Measurements from ENCODE around the gene ITIH1.

The ITIH1 gene

DNA sequence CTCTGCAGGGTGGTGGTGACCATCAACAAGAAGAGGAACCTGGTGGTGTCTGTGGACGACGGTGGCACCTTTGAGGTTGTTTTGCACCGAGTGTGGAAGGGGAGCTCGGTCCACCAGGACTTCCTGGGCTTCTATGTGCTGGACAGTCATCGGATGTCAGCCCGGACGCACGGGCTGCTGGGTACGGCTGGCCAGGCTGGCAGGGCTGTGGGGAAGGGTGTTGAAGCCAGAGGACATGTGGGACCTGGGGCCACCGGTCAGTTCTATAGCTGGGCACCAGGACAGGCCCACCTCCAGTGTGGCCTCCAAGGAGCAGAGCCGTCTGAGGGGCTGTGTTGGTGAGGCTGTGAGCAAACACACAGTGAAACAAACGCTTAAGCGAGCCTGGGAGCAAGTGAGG lies 13.3 kb downstream of the ITIH1 start:
- DNase-seq (ENCODE audit: low read depth in 2 of 2): no peak

GRCh38 chr3:52791366-52791765 lies 14.0 kb downstream of the ITIH1 start:
- no peak for DNase-seq (ENCODE audit: low read depth in 2 of 2)

DNA sequence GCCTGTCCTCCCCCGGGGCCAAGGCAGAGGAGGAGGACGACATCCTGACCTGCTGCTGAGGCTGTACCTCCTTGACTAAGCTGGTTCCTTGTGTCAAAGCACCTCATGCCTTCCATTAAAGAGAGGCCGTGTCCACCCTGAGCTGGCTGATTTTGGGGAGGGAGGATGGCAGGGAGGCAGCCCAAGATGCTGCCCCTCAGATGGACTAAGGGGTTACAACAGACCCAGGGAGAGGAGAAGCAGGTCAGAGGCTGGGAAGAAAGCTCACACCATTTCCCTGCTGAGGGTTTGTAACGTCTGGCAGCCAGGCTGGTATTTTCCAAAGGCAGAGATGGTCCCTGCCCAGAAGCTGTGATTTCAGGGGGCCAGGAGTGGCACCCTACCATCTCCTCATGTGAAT lies 14.5 kb downstream of the ITIH1 start:
- DNase-seq (ENCODE audit: low read depth in 2 of 2): no peak

- DNase-seq (ENCODE audit: low read depth in 2 of 2): no peak
Measured at GRCh38 chr3:52792413-52792812, 15.0 kb downstream of the ITIH1 start.

DNA sequence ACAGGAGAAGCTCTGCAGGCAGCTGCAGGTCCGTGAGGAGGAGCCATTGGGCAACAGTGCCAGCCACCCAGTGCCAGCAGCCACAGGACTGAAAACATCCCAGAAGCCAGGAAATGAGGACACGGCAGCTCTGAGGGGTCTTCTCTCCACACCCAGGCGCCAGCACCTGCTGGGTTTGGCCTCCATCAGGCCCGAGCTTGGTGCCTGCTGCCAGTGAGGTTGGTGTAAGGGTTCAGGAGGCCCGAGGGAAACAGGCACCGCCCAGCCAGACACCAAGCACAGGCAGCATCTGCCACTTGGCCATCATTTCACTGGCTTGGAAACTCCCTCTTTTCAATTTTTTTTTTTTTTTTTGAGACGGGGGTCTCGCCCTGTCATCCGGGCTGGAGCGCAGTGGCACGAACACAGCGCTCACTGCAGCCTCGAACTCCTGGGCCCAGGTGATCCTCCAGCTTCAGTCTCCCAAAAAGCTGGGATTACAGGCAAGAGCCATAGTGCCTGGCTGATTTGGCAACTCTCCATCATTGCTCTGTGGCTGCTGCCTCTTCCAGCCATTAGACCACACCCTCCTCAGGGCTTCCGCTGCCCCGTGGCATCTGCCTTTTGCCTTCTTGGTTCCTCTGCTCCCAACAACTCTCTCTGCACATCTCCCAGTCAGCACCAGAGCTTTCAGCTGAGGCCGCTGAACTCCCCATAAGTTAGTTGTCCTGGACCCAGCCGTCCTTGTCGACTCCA lies 15.7 kb downstream of the ITIH1 start:
- DNase-seq (ENCODE audit: low read depth in 2 of 2): no peak

DNA sequence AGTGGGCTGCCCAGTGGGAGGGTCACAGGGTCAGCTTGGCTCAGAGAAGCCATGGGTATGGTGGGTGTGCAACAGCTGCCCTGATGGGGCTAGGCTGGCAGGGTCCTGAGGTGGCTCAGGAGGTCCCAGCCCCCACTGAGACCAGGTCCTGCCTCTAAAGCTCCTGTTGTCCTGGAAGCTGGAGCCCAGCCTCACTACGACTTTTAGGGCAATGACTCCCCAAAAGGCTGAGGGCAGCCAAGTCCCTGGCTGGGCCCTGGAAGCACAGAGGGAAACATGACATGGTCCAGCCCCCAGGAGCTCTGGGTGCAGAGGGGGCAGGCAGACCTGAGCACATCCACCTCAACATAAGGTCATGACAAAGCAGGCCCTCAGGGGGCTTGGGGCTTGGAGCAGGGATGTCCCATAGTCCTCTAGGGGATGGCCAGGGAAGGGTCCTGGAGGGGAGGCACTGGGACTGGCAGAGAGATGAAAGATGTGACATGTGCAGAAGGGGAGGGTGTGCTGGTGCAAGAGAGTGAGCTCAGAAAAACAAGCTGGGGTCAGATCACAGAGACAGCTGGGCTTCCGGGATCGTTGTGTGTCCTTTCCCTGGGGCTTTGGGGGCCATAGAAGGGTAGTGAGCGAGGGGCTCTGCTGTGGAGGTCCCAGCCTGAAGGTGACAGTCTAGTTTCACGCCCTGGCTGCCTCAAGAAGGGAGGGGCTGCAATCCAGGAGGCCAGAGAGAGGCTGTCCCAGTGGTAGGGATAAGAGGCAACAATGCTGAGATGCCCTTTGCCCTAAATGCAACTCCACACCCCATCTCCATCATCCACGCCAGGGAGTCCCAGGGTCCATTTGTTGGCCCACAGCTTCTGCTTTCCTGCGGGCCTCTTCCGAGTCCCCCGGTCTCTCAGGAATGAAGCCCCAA lies 16.6 kb downstream of the ITIH1 start:
- DNase-seq (ENCODE audit: low read depth in 2 of 2): no peak

DNA sequence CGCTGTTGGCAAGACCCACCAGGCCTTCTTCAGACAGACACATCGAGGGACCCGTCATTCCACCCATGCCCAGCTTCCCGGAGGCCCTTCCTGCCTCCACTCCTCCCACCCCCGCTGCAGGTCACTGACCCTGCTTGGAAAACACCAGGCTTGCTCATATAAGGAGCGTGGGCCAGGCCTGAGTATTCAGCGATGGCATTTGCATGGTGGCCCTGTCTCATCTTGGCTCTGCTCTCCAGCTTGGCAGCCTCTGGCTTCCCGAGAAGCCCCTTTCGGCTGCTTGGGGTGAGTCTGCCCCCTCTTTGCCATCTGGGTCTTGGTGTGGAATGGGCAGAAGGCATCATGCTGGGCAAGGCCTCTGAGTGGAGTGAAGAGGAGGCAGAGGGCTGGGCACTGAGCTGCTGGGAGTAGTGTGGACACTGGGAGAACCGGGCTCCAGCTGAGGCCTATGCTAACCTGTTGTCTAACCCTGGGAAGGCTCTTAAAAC lies 17.3 kb downstream of the ITIH1 start, which contains the start of gene ITIH3:
TSS of gene ITIH3 (plus strand) at position 185 of the 488 bp plus-strand sequence. CDS start at position 193, 8 bp downstream.
- no peak for DNase-seq (ENCODE audit: low read depth in 2 of 2)

- no peak for DNase-seq (ENCODE audit: low read depth in 2 of 2)
Measured at GRCh38 chr3:52795298-52795900, 18.0 kb downstream of the ITIH1 start.

DNA sequence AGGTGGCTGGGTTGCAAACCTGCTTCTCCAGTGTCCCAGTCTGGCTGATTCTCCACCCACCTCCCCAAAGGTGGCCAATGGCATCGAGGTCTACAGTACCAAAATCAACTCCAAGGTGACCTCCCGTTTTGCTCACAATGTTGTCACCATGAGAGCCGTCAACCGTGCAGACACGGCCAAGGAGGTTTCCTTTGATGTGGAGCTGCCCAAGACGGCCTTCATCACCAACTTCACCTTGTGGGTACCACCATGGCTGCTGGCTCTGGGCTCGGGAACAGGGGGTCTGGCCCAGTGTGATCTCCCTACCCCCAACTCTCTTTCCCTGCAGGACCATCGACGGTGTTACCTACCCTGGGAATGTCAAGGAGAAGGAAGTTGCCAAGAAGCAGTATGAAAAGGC lies 19.0 kb downstream of the ITIH1 start:
- DNase-seq (ENCODE audit: low read depth in 2 of 2): no peak

- no peak for DNase-seq (ENCODE audit: low read depth in 2 of 2)
Measured at GRCh38 chr3:52798376-52798977, 21.1 kb downstream of the ITIH1 start.

GRCh38 chr3:52798978-52799476 lies 21.6 kb downstream of the ITIH1 start:
- peak in 1 of 2 donors; percentile 5 for DNase-seq (ENCODE audit: low read depth in 2 of 2)

DNA sequence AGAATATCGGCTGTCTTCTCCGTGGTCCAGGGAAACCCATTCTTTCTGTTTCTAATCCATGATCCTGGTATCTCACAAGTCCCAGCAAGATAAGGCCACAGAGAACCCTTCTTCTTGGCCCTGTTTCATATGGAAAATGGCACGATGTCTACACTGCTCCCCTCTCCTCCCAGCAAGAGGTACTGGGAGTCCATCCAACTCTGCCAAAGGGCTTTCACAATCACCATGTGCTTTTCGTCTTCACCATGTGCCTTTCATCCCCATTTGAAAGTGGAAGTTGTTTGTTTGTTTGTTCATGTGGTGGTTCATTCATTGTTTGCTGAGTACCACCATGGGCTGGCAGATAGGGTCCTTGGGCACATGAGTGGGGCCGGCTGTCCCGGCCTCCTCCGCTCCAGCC lies 22.7 kb downstream of the ITIH1 start:
- DNase-seq (ENCODE audit: low read depth in 2 of 2): no peak

DNA sequence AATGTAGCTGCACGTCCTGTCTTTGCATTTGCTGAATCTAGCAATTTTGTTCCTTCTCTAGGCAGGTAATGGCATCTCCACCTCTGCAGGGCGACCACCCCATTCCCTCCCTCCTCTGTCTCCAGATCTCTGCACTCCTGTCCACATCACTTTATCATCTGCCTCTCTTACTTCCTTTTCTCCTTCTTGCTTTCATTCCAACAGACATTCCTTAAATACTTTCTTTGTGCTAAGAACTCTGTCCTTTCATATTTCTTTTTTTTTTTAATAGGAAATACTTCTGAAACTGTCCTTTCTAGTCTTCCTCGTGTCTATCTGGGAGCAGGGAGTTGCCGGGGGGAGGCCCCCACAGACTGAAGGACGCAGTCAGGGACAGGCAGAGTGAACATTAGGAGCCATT lies 24.4 kb downstream of the ITIH1 start:
- no peak for DNase-seq (ENCODE audit: low read depth in 2 of 2)

GRCh38 chr3:52805270-52806039 lies 28.1 kb downstream of the ITIH1 start:
- no peak for DNase-seq (ENCODE audit: low read depth in 2 of 2)

DNA sequence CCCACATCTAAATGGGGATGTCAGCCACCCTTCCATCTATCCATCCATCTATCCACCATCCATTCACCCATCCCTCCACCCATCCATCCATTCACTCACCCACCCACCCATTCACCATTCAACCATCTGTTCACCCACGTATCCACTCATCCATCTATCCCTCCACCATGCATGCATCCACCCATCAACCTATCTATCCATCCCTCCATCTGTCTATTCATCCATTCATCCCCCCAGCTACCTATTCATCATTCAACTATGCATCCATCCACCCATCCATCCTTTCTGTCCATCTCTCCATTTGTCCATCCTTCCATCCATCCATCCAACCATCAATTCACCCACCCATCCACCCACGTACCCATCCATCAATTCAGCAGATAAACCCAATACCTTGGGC lies 31.8 kb downstream of the ITIH1 start:
- DNase-seq (ENCODE audit: low read depth in 2 of 2): no peak

DNA sequence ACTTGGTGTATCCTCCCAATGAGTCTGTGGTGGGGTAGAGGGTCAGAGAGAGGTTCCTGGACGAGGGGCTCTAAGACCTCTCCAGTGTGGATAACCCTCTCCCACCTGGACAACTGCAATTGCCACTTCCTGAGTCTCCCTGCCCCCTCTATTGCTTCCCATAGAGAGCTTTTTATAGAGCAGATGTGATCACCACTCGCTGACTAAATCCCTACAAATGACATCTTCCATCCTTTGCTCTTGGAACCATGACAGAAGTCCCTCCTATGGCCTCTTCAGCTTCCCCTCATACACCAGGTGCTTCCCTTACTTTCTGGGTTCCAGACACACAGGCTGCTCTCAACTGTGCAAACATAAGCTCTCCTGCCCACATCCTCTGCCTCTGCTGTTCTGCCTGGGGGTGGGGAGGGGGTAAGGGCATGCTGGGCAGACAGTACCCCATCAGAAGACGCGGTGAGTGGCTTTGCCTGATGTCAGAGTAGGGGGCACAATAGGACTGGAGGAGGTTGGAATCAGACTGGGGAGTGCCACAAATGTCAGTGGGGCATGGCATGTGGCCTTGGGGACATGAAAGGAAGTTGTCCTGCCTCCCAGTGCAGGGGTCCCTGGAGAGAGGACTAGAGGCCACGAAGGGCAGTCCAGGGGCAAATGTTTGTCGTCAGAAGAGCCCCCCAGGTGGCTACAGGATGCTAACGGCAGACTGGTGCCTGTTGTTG lies 32.4 kb downstream of the ITIH1 start:
- DNase-seq (ENCODE audit: low read depth in 2 of 2): no peak

DNA sequence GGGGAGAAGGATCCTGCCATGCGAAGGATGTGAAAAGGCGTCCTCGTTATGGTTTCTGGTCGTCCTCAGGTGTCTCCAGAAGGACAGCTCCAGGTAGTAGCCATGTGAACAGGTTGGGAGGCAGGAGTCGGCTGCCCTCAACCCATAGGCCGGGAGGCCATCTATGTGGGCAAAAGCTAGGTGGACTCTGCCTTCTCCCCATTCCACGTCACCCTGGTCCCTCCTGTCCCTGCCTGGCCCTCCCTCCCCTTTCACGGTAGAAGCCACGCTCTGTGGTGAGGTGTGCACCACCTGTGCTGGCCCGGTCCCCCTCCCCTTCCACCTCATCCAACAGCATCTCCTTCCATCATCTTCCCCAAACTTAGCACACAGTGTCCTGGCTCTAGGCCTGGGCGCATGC lies 33.5 kb downstream of the ITIH1 start:
- DNase-seq (ENCODE audit: low read depth in 2 of 2): no peak

- DNase-seq (ENCODE audit: low read depth in 2 of 2): no peak
Measured at GRCh38 chr3:52811452-52812011, 34.1 kb downstream of the ITIH1 start.

DNA sequence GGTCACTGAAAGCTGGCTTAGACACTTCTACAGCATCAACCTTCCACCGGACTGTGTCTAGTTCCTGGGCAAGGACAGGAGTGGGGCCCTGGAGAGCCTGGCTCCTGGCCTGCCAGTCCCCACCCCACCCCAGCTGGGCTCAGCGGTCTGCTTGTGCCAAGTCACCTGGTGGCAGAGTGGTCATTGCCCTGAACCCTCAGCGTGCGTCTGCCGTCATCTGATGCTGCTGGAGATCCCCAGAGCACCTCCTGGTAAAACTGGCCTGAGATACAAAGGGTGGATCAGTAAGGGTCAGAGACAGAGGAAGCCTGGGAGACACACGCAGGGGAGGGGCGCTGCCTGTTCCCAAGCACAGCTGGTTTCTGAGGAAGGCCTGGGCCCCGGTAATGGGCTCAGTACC lies 36.4 kb downstream of the ITIH1 start:
- no peak for DNase-seq (ENCODE audit: low read depth in 2 of 2)

DNA sequence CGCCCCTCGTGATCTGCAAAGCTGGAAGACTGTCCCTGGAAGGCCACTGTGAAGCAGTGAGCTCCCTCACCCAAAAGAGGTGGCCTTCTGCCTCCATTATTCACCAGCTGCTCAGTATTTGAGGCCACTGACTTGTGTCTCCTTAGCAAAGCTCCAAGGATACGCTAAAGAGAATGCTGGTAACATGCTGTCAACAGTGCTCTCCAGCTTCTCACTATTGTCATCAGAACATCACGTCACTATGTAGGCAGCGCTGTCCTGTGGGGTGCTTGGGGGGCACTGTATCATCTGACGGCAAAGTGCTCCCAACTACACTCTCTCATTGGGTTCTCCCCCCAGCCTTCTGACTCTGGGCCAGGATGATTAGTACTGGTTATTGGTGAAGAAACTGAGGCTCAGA lies 38.8 kb downstream of the ITIH1 start:
- no peak for DNase-seq (ENCODE audit: low read depth in 2 of 2)
